Testis (tissue), 2 donors: ENCODE results near the gene L3HYPDH.

Experiments
- CTCF ChIP-seq, 3 experiments: fragments of 450-650 bp in 2 of 3; fragments of 200-600 bp in 1 of 3; sonication (generic) in 1 of 3; IDR thresholded peaks; one replicate each; pipeline ENCODE4 v1.5.1; 2016 to 2019; ENCODE audit warnings: antibody characterized with exemption in 3 of 3, mild to moderate bottlenecking in 2 of 3, moderate library complexity in 1 of 3
- POLR2A ChIP-seq: fragments of 450-650 bp; IDR thresholded peaks from one replicate; pipeline ENCODE4 v1.6.1; 2017; ENCODE audit warnings: antibody characterized with exemption, mild to moderate bottlenecking, moderate library complexity

- no peak for TF ChIP-seq CTCF (IDR thresholded peaks at IDR 0.05)
- TF ChIP-seq POLR2A = no peak
These were observed 45.0 kb upstream of the L3HYPDH start for GRCh38 chr14:59529189-59529588.
